HG03565 (cell line): Measurements from ENCODE around the gene DNASE1L2.

Experiments used
- ATAC-seq: cut with Tn5 transposase; IDR thresholded peaks from one replicate; pipeline ENCODE4 v1.9.1; 2021; ENCODE audit warnings: mild to moderate bottlenecking, moderate library complexity; ENCODE audit not compliant: unreplicated experiment

DNASE1L2 gene

GRCh38 chr16:2284001-2284770 lies 47.9 kb downstream of the DNASE1L2 start:
- no peak for ATAC-seq

DNA sequence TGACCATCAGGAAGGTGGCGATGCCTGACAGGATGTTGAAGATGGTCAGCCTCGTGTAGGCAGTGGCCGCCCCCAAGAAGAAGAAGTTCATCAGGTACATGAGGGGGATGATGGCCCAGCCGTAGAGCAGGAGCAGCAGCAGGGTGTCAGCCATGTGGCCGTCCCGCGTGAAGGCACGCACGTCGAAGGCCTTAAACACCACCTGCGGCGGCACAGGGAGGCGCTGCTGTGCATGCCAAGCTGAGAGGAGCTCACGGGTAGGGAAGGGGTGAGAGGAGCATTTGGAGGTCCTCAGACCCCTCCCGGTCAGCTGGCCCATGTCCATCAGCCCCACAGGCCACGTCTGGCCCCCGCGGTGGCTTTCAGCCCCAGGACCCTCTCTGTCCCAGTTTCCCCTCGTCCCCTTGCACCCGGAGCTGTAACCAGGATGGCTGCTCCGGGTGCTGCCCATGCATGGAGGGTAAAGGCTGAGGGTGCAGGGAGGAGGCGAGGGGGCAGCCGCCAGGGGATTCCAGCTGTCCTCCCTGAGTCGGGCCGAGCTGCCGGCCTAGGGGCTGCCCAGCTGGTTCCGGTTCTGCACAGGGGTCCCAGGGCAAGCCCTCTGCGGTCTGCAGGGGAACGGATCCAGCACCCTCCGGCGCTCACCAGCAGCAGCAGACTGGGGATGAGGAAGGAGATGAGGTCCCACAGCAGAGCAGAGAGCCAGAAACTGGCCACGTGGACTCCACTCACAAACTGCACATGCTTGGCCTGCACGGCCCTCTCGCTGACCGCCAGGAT lies 48.7 kb downstream of the DNASE1L2 start:
- ATAC-seq = no peak

DNA sequence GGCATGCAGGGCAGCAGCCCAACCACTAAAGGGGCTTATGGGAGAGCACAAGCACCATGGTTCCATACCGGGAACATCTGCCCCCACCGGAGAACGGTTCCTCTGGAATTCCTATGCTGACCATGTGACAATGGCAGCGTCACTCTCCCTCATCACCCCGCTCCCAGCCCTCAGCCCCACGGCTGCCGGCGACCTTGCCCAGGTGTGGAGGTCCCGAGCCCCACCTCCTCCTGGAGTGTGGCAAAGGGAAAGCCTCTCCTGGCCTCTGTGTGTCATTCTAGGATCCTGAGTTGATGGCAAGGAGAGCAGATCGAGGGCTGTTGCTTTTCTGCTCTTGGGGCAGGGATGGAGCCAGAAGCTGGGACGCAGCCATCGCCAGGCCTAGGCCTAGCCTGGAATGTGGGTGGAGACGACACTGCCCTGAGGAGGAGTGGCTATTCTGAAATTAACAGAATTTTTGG lies 49.5 kb downstream of the DNASE1L2 start:
- no peak for ATAC-seq

- ATAC-seq = no peak
These were observed 50.3 kb downstream of the DNASE1L2 start for GRCh38 chr16:2286550-2286949.

- ATAC-seq = no peak
These were observed 51.8 kb downstream of the DNASE1L2 start for GRCh38 chr16:2287916-2288547.
